Astrocyte (in vitro differentiated cells and primary cell): ENCODE results near the gene PLK3. TPM values are rescaled to one million over a fixed set of nuclear protein-coding genes. Genes with fewer than 3 reads are reported as not detected.

Experiments used
- DNase-seq: peaks from one replicate; pipeline ENCODE4 v3.0.0-alpha.2; 2010; ENCODE audit warnings: low read depth
- FAIRE-seq: peaks from 2 replicates; lab custom pipeline; 2011; peaks lifted over from hg19 to GRCh38; lab: Jason Lieb, UNC
- H2AFZ ChIP-seq: 2 replicates; pipeline ENCODE4 v1.6.0; 2012; ENCODE audit warnings: low read depth, low read length, inconsistent platforms
- H3K27ac ChIP-seq: 2 replicates; pipeline ENCODE4 v1.5.1; 2011; ENCODE audit warnings: low read depth, low read length, inconsistent platforms
- H3K27me3 ChIP-seq: 2 replicates; pipeline ENCODE4 v1.6.0; 2011; ENCODE audit warnings: low read length, inconsistent platforms; ENCODE audit not compliant: insufficient read depth
- H3K36me3 ChIP-seq: 2 replicates; pipeline ENCODE4 v1.5.1; 2011; ENCODE audit warnings: low read length, inconsistent platforms; ENCODE audit not compliant: insufficient read depth
- H3K4me1 ChIP-seq: 2 replicates; pipeline ENCODE4 v1.5.1; 2011; ENCODE audit warnings: low read length, inconsistent platforms; ENCODE audit not compliant: insufficient read depth
- H3K4me2 ChIP-seq: 2 replicates; pipeline ENCODE4 v1.6.0; 2012; ENCODE audit warnings: low read length, inconsistent platforms
- H3K4me3 ChIP-seq: 2 replicates; pipeline ENCODE4 v1.5.1; 2011; ENCODE audit warnings: low read depth, mild to moderate bottlenecking, low read length, inconsistent platforms; ENCODE audit not compliant: insufficient read depth
- H3K79me2 ChIP-seq: 2 replicates; pipeline ENCODE4 v1.6.0; 2012; ENCODE audit warnings: mild to moderate bottlenecking, low read length, inconsistent platforms; ENCODE audit not compliant: insufficient read depth
- H3K9ac ChIP-seq: 2 replicates; pipeline ENCODE4 v1.6.0; 2012; ENCODE audit warnings: mild to moderate bottlenecking, low read length, inconsistent platforms
- H3K9me3 ChIP-seq: 2 replicates; pipeline ENCODE4 v1.5.1; 2012; ENCODE audit warnings: low read depth, mild to moderate bottlenecking, low read length, inconsistent platforms; ENCODE audit not compliant: insufficient read depth
- H4K20me1 ChIP-seq: 2 replicates; pipeline ENCODE4 v1.6.0; 2012; ENCODE audit warnings: low read length, inconsistent platforms; ENCODE audit not compliant: insufficient read depth
- H3K27ac Mint-ChIP-seq: one replicate; pipeline ENCODE4 v1.8.0; 2021; ENCODE audit warnings: mild to moderate bottlenecking, mixed read lengths; ENCODE audit not compliant: unreplicated experiment
- H3K27me3 Mint-ChIP-seq: one replicate; pipeline ENCODE4 v1.8.0; 2021; ENCODE audit warnings: low read depth, mixed read lengths; ENCODE audit not compliant: unreplicated experiment
- H3K36me3 Mint-ChIP-seq: one replicate; pipeline ENCODE4 v1.8.0; 2021; ENCODE audit warnings: low read depth, mixed read lengths; ENCODE audit not compliant: unreplicated experiment
- H3K4me1 Mint-ChIP-seq: one replicate; pipeline ENCODE4 v1.8.0; 2021; ENCODE audit warnings: low read depth, mixed read lengths; ENCODE audit not compliant: unreplicated experiment
- H3K4me3 Mint-ChIP-seq: one replicate; pipeline ENCODE4 v1.8.0; 2021; ENCODE audit warnings: mild to moderate bottlenecking, moderate library complexity, mixed read lengths; ENCODE audit not compliant: unreplicated experiment
- H3K9me3 Mint-ChIP-seq: one replicate; pipeline ENCODE4 v1.8.0; 2021; ENCODE audit warnings: mild to moderate bottlenecking, mixed read lengths; ENCODE audit not compliant: unreplicated experiment
- CTCF ChIP-seq: IDR thresholded peaks from 2 replicates; pipeline ENCODE4 v1.5.1; 2011; ENCODE audit warnings: low read depth, mild to moderate bottlenecking, inconsistent platforms, low read length, moderate library complexity; ENCODE audit not compliant: insufficient read depth
- EZH2 ChIP-seq: IDR thresholded peaks from 2 replicates; pipeline ENCODE4 v1.6.1; 2012; ENCODE audit warnings: mild to moderate bottlenecking, low read length, inconsistent platforms; ENCODE audit not compliant: insufficient read depth
- total RNA-seq: library from RNA; stranded (reverse); gene quantifications from 2 replicates; pipeline ENCODE4 v1.2.1, GENCODE V29; 2021

The PLK3 gene
- total RNA-seq, 1 donor from 2014 or later = 66.4 TPM

- H3K27me3 ChIP-seq = no peaks in the 10 kb centered on the region
- H3K4me1 ChIP-seq = peaks cover 29% of the 10 kb centered on the region
- peaks cover 11% of the 10 kb centered on the region for H3K79me2 ChIP-seq
- peaks cover 14% of the 10 kb centered on the region for H3K36me3 ChIP-seq
- no peak overlapping the region for H3K9ac ChIP-seq
- H3K4me3 ChIP-seq = no peak overlapping the region
- H2AFZ ChIP-seq = no peak overlapping the region
- TF ChIP-seq CTCF (no peak), EZH2 (no peak)
- H3K4me2 ChIP-seq = no peak overlapping the region
- peaks cover 3% of the 10 kb centered on the region for H3K9me3 Mint-ChIP-seq
- peaks cover 2% of the 10 kb centered on the region for H3K27me3 Mint-ChIP-seq
- no peak overlapping the region for H3K27ac Mint-ChIP-seq
- H3K9me3 ChIP-seq = no peaks in the 10 kb centered on the region
- H3K36me3 Mint-ChIP-seq = peaks cover 14% of the 10 kb centered on the region
- FAIRE-seq (no peak), DNase-seq (no peak)
- H3K27ac ChIP-seq = no peak overlapping the region
- H3K4me3 Mint-ChIP-seq = no peak overlapping the region
- no peaks in the 10 kb centered on the region for H4K20me1 ChIP-seq
- peaks cover 24% of the 10 kb centered on the region for H3K4me1 Mint-ChIP-seq
Observed at GRCh38 chr1:44817307-44817706, 17.1 kb downstream of the PLK3 start.

DNA sequence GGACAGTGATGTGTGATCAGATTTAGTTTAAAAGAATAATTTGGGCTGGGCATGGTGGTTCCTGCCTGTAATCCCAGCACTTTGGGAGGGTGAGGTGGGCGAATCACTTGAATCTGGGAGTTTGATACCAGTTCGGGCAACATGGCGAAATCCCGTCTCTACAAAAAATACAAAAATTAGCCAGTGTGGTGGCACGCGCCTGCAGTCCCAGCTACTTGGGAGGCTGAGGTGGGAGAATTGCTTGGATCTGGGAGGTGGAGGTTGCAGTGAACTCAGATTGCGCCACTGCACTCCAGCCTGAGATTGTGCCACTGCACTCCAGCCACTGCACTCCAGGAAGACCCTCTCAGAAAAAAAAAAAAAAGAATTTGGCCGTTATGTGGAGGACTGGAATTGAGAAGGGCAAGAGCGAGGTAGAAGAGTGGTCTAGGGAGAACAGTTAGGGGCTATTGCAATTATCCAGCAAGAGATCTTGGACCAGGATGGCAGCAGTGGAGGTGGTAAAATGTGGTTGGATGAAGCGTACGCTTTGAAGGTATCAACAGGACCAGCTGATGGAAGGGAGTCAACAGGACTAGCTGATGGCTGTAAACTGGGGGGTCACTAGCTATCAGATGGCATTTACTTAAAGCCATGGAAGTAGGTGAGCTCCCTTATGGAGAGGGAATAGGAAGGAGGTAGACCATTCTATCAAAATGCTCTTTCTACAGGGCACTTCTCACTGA is 17.8 kb downstream of the PLK3 start:
- H3K4me3 Mint-ChIP-seq = no peak overlapping the region
- Histone ChIP-seq H3K9ac (no peak overlapping the region), H4K20me1 (no peaks in the 10 kb centered on the region), H3K27me3 (no peaks in the 10 kb centered on the region), H3K4me3 (no peak overlapping the region), H3K9me3 (no peaks in the 10 kb centered on the region), H3K4me2 (no peak overlapping the region), H3K4me1 (peaks cover 23% of the 10 kb centered on the region), H3K27ac (no peak overlapping the region), H3K79me2 (peaks cover 5% of the 10 kb centered on the region), H3K36me3 (peaks cover 14% of the 10 kb centered on the region), H2AFZ (no peak overlapping the region)
- peaks cover 14% of the 10 kb centered on the region for H3K36me3 Mint-ChIP-seq
- peaks cover 21% of the 10 kb centered on the region for H3K4me1 Mint-ChIP-seq
- peaks cover 2% of the 10 kb centered on the region for H3K27me3 Mint-ChIP-seq
- no peak for DNase-seq
- H3K27ac Mint-ChIP-seq = no peak overlapping the region
- peaks cover 3% of the 10 kb centered on the region for H3K9me3 Mint-ChIP-seq
- no peak for FAIRE-seq
- TF ChIP-seq CTCF (no peak), EZH2 (no peak)

DNA sequence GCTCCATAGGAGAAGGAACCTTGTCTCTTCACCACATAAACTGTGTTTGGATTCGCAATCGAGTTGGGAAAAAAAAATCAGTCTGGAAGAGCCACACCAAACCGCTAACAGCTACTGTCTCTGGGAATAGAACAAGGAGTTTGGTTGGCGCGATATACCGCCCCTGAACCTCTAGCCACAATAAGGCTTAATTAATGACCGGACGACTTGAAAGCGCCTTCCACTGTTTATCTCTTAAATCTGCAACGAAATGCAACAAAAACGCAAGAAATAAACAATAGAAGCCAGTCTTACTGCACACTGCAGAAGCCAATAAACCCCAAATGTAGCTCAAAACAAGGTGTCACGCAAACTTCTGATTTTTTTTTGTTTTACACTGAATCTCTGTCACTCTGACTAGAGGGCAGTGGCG is 19.0 kb downstream of the PLK3 start:
- Histone ChIP-seq H2AFZ (no peak overlapping the region), H3K27me3 (no peaks in the 10 kb centered on the region), H3K4me3 (peak overlapping the region; percentile 15), H3K9me3 (no peaks in the 10 kb centered on the region), H3K36me3 (peaks cover 14% of the 10 kb centered on the region), H3K27ac (no peak overlapping the region), H3K9ac (peak overlapping the region; percentile 20), H3K4me1 (peaks cover 13% of the 10 kb centered on the region), H3K4me2 (peak overlapping the region; percentile 84), H3K79me2 (no peaks in the 10 kb centered on the region), H4K20me1 (no peaks in the 10 kb centered on the region)
- peaks cover 2% of the 10 kb centered on the region for H3K27me3 Mint-ChIP-seq
- H3K9me3 Mint-ChIP-seq = peaks cover 3% of the 10 kb centered on the region
- peaks cover 18% of the 10 kb centered on the region for H3K4me1 Mint-ChIP-seq
- peaks cover 14% of the 10 kb centered on the region for H3K36me3 Mint-ChIP-seq
- no peak for DNase-seq
- peak overlapping the region; percentile 99 for H3K27ac Mint-ChIP-seq
- TF ChIP-seq EZH2 = no peak
- peak overlapping the region; percentile 16 for H3K4me3 Mint-ChIP-seq
- FAIRE-seq = peak; percentile 41
